Islet of Langerhans (tissue), 1 donor: ENCODE data around the gene MTMR8.
A peak's percentile ranks its signal among the peaks of the same experiment; 100 is the strongest.
"Not testable (repeated sequence)": the region's sequence is repeated elsewhere in the genome, so short reads cannot be mapped to it uniquely, and the experiment has no call there.

Experiments used
- FAIRE-seq: peaks from one replicate; lab custom pipeline; 2011; peaks lifted over from hg19 to GRCh38; lab: Jason Lieb, UNC

The MTMR8 gene

DNA sequence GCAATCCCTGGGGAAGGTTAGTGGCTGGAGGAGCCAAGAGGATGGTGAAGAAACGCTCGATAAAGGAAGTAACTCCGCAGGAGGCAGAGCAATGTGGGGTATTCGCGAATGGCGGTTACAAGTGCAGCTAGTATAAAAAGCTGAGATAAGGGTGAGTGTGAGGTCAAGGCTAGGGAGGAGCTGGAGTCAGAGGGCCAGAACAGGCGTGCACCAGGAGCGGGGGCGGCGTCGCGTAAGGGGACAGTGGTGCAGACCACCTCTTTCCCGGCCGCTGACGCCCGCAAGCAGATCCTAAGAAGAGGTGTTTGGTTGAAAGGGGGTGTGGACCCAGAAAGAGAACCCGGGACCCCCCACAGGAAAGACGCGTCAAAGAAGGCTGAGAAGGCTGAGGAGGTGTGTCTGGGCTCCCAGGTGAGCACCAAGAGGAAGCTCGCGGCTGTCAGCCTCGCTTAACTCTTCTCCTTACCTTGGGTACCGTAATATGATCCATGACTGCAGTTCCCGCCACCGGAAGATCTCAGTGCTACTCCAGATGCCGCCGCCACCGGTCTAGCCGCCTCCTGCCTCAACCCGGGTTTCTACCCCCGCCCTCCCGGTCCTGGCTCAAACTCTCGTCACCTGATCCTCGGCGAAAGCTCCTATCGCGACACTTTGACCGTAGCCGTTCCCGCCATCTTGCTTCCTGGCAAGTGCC lies at the start of gene MTMR8:
MTMR8 (minus strand) TSS at position 579 of the 694 bp plus-strand sequence; CDS start at position 490, 89 bp downstream.
- no peak for FAIRE-seq

DNA sequence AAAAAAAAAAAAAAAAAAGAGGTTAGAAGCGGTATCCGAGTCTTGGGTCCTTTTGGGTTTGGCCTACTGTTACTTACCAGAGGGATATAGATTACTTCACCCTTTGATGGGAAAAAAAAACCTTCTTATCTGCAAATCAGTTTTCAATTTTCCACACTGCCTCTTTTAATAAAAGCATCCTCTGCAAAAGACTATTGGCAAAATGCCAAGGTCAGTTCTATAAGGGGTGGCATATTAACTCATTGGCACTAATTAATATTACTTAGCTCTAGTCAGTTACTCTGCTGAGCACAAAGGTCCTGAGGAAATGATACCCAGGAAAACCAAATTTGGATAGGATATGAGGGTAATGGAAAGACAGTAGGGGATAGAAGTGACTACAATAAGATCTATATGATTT lies 44.3 kb upstream of the MTMR8 start:
- FAIRE-seq, result no peak

DNA sequence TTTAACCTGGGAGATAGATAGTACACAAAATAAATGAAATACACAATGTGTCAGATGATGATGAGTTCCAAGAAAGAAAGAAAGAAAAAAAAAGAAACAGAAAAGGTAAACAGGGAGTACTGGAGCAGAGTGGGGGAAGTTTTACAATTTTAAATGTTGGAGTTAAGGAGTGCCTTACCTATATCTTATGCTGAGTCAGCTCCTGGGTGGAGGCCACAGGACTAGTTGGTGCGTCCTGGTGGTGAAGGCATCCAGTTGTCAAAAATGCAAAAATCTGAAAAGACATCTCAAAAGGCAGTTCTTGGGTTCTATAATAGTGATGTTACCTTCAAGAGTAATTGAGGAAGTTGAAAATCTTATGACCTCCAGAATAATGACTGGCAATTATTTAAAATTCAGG lies 42.4 kb upstream of the MTMR8 start:
- no peak for FAIRE-seq

DNA sequence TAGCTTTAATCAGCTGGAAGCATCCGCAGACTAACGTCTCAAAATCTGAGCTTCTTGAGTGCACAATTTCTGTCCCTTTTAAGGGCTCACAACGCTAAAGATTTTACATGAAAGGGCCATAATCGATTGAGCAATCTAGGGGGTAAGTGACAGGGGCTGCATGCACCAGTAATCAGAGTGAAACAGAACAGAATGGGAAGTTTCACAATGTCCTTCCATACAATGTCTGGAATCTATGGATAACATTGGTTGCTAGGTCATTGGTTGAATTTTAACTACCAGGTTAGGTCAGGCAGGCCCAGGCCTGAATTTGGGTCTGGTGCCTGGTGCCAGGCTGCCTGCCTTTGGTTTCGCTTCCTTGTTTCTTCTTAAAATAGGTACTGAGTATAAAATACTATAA lies 42.0 kb upstream of the MTMR8 start:
- FAIRE-seq, result no peak

DNA sequence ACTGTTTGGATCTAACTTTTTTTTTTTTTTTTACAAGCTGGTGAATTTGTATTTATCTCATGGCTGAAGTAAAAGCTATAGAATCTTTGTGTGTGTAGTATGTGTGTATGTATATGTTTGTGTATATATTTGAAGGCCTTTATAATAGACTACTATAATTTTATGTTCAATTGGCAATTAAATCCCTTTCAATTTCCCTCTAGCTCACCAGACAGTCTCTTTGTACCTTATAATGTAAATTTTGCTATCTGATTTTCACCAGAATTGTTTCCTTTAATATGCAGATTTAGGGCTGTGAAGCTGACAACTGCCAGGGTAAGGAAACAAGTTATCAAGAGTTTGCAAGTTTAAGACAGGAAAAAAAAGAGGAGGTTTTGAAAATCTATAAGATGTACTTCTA lies 33.1 kb upstream of the MTMR8 start:
- FAIRE-seq, result no peak

DNA sequence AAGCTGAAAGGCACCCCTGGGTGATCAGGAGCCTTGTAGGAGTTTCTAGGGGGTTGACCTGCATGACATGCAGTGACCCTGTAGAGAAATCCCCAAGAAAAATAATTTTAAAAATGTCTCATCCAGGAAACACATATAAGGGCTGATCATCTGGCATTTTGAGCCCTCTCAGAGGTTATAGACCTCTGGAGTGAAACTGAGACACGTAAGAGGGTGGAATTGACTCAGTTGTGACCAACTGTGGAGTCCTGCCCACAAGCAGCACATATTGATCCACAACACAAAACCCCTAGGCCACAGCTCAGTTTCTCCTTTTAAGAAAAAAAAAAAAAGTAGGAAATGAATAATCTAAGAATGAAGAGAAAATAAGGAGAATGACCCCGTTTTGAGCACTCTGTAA lies 32.5 kb upstream of the MTMR8 start:
- FAIRE-seq, result no peak

DNA sequence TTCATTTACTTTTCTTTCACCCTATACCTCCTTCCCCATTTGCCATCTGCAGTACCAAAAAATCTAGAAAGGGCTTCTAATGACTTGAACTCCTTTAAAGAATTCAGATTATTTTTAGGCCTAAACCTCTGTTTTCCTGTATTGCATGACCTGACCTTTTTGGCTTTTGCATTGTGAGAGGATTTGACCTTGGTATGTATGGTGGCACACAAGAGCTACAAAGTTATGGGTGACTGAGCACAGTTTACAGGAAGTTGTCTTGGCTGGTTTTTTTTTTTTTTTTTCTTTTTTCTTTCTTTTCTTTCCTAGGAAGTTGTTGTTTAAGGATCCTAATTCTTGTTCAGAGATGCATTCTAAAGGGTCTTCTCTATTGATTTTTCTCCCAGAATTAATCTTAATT lies 32.0 kb upstream of the MTMR8 start:
- FAIRE-seq, result no peak

DNA sequence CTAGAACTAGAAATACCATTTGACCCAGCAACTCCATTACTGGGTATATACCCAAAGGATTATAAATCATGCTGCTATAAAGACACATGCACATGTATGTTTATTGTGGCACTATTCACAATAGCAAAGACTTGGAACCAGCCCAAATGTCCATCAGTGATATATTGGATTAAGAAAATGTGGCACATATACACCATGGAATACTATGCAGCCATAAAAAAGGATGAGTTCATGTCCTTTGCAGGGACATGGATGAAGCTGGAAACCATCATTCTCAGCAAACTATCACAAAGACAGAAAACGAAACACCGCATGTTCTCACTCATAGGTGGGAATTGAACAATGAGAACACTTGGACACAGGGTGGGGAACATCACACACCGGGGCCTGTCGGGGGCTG lies 14.5 kb upstream of the MTMR8 start:
- not testable (repeated sequence) for FAIRE-seq

DNA sequence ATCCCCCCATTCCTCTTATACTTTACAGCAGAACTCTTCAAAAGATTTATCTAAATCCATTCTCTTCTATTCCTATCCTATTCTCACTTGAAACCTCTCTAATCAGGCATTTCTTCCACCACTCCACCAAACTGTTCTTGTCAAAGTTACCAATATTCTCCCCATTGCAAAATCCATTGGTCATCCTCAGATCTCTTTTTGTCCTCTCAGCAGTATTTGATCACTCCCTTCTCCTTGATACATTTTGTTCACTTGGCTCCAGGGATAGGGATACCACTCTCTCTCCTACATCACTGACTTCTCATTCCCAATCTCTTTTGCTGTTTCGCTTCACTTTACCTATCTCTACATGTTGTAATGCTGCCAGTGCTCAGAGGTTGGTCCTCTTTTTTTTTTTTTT lies 2.8 kb upstream of the MTMR8 start:
- no peak for FAIRE-seq

DNA sequence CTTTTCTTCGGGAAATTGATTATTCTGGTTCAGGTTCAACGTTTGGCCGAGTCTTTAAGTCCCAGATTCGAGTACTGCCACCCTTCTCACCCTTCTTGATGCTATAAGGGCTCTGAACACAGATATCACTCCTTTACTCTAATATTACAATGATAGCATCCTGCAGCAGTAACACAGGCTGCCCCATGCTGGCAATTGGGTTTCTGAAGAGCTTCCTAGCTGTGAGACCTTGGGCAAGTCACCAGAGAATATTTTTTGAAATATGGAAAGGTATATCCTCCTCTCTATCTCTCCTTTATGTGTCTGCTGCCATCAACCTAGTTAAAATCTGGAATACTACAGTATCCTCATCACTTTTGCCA lies 297 bp upstream of the MTMR8 start:
- peak; percentile 72 for FAIRE-seq

DNA sequence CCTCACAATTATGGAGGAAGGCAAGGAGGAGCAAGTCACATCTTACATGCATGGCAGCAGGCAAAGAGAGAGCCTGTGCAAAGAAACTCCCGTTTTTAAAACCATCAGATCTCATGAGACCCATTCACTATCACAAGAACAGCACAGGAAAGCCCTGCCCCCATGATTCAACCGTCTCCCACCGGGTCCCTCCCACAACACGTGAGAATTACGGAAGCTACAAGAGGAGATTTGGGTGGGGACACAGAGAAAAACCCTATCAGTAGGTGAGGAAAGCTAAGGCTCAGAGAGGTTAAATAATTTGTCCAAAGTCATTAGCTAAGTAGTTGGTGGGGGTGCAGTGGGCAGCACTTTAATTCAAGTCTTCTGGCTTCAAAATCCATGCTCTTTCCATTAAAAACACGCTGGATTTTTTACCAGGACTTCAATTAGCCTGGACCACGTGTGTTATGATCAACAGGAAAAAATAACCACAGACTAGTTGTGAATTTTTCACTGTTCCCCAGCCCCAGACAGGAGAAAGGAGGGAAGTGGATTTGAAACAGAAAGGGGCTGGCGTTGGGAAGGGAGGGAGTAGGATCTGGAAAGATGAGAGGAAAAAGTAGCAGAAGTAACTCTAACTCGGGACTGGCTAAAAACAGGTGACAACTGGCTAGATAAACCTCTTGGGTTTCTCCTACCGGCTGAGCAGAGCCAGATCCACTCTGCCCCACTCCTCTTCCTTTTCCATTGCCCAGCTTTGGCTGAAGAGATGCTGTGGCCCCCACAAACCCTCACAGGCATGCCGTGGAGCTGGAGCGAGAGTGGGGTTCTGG lies 986 bp downstream of the MTMR8 start:
- FAIRE-seq, result no peak

DNA sequence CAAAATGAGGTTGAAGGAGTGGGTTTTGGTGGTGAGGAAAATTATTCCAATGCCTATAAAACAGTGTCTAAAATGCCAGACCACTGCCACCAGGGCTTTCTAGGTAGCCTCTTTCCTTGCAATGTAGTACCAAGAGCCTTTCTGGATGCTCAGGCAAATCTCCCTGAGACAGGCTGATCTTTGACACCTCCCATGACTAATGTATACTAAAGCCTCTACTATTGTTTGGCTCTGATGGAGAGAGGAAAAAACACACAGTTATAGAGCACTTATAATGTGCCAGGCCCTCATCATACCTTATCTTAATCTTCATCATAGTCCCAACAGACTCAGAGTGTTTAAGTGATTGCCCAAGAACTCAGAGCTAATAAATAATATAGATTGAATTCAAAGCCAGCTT lies 5.8 kb downstream of the MTMR8 start:
- FAIRE-seq, result no peak

DNA sequence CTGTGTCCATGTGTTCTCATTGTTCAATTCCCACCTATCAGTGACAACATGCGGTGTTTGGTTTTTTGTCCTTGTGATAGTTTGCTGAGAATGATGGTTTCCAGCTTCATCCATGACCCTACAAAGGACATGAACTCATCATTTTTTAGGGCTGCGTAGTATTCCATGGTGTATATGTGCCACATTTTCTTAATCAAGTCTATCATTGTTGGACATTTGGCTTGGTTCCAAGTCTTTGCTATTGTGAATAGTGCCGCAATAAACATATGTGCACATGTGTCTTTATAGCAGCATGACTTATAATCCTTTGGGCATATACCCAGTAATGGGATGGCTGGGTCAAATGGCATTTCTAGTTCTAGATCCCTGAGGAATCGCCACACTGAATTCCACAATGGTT lies 14.5 kb downstream of the MTMR8 start:
- not testable (repeated sequence) for FAIRE-seq

DNA sequence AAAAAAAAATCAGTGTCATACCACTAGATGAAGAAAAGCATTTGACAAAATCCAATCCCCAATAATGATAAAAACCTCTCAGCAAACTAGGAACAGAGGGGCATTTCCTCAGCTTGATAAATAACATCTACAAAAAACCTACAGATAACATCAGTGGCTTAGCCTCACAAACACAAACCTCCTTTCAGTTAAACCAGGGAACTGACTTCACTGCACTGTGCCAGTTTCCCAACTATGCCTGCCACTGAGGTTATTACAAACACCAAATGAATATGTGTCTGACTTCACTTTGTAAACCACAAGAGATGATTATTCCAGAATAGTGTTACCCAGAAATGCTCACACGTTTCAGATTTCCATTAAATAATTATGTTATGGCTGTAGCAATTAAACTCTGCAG lies 15.3 kb downstream of the MTMR8 start:
- no peak for FAIRE-seq

DNA sequence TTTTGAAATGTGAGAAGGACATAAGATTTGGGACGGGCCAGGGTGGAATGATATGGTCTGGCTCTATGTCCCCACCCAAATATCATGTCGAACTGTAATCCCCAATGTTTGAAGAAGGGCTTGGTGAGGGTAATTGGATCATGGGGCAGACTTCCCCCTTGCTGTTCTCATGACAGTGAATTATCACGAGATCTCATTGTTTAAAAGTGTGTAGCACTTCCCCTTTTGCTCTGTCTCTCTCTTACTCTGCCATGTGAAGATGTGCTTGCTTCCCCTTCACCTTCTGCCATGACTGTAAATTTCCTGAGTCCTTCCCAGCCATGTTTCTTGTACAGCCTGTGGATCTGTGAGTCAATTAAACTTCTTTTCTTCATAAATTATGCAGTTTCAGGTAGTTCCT lies 17.5 kb downstream of the MTMR8 start:
- no peak for FAIRE-seq

DNA sequence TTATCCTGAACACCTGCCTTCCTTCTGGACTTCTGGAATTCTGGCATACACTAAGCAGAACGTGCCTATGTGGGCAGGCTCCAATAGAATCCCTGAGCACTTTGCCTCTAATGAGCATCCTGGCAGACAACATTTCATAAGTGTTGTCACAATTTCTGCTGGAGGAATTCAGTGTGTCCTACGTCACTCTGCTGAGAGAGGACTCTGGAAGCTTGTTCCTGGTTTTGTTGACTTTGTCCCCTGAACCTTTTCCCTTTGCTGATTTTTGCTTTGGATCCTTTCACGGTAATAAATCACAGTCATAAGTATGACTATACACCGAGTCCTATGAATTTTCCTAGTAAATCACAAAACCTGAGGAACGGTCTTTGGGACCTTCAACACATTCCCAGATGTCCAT lies 43.2 kb downstream of the MTMR8 start:
- no peak for FAIRE-seq

DNA sequence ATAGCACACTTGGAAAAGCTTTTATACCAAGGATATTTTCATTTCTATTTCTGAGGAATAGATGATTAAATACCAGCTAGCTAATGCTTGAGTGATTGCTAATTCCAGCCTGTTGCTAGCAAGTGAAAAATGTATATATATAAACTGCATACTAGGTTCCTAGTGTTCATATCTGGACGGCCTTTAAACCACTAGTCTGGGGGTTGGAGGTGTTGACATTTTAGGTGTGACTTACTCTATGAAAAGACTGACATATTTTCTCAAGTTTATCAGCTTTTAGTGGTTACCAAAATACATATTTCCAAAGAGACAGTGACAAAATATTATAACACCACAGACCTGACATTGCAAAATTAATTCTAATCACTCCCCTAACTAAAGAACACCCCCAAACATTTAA lies 44.7 kb downstream of the MTMR8 start:
- no peak for FAIRE-seq

DNA sequence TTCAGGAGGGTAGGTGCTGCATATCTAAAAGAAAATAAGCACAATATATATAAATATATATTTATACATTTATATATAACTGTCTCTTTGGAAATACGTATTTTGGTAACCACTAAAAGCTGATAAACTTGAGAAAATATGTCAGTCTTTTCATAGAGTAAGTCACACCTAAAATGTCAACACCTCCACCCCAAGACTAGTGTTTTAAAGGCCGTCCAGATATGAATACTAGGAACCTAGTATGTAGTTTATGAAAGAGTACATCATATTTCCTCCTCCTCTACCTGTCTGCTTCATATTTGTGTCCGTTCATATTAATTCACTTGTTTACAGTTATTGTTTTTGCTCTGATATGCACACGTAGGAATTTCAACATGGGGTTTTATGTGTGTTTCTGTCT lies 45.2 kb downstream of the MTMR8 start:
- no peak for FAIRE-seq

DNA sequence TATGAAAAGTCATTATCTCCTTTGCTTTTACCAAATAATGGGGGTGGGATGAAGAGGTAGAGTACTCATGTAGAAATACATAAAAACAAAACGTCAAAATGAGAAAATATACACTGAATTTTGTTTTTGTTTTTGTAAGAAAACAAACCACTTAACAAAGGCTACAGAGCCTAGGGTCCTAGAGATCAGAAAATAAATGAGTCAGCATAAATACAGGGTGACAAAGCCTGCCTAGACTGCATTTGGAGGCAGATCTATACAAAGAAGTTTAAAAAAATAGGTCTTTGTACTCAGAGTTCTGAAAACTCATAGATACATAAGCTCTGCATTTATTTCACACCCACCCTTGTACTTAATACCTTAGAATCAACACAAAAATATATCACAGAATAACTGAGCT lies 52.4 kb downstream of the MTMR8 start:
- FAIRE-seq, result no peak

DNA sequence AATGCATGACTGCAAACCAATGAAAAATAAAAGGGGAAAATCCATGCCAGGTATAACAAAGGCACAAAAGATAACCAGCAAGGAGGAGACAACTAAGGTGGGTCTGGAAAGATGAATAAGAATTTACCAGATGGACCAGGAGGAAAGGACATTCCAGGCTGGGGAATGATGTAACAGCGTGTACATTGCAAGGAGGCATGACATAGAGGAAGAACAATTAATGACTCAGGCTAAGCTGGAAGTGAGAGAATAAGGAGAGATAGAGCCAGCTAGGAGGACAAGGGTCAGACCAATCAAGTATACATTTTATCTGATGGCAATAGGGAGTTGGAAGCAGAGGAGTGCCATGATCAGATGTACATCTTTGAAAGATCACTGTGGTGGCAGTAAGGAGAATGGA lies 57.0 kb downstream of the MTMR8 start:
- FAIRE-seq, result no peak

DNA sequence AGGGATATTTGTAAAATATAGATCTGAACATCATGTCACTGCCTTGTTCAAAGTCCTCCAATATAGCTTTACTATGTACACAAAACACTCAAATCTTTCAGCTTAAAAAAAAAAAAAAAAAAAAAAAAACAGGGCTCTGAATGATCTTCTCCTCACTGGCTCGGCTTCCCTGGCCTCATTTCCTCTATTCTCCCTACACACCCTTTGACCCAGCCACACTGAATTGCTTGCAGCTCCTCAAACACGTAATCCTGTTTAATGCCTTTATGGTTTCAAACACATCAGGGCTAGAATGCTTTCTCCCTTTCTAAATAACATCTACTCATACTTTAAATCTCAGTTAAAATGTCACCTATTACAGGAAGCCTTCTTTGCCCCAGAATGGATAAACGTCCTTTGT lies 60.8 kb downstream of the MTMR8 start:
- no peak for FAIRE-seq

DNA sequence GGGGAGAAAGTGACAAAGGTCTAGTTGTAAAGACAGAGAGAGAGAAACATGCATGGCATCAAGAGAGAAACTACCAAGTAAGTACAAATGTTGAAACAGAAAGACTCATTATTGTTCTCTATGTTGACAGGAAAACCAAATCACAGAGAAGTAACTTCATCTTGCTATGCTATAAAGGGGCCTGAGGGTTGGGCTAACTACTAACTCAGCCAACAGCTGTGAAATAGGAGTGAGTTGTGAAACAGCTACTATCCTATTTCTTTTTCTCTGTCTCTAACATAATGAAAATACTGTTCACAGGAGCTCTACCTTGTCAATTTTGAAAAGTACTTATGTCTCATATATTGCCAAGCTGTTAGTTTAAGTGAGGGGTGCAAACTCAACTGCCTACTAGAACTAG lies 65.0 kb downstream of the MTMR8 start:
- no peak for FAIRE-seq

DNA sequence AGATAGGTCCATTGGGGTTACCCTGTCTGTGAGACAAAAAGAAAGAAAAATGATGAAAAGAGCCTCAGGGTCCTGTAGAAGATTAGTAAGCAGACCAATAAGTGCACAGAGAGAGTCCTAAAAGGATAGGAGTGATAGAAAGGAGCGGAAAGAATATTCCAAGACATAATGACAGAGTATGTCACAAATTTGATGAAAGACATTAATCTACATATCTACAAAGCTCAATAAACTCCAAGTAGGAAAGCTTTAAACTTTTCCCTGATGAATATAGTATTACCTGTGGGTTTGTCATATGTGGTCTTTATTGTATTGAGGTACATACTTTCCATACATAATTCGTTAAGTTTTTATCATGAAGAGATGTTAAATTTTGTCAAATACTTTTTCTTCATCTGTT lies 73.7 kb downstream of the MTMR8 start:
- FAIRE-seq, result no peak

DNA sequence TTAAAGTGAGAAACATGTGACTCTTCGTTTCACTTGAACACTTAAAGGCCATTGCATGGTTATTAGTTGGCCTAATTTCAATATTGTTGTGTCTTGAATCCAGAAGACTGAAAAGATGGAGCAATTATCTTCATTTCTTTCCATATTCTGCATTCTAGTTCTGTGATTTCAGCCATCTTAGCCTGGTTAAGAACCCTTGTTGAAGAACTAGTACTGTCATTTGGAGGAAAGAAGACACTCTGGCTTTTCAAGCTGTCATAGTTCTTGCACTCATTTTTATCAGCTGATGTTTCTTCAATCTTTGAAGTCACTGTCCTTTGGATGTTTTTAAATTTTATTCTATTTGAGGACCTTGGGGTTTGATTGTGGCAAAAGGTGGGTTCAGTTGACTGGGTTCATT lies 81.6 kb downstream of the MTMR8 start:
- no peak for FAIRE-seq
